ENCODE data around the gene TMEM167B. TPM values are rescaled to one million over a fixed set of nuclear protein-coding genes. Genes with fewer than 3 reads are reported as not detected.

The TMEM167B gene
- total RNA-seq, 1 donor from 2014 or later = 20.1 TPM

GRCh38 chr1:109060707-109061106, 29.9 kb upstream of the TMEM167B start:
- no peak overlapping the region for H3K4me3 ChIP-seq (ENCODE audit: low read depth, low read length)
- DNase-seq (ENCODE audit: low read depth) = no peak
- H3K27me3 ChIP-seq (ENCODE audit: control insufficient read depth, insufficient read depth, low read length) = no peaks in the 10 kb centered on the region
- no peaks in the 10 kb centered on the region for H3K36me3 ChIP-seq (ENCODE audit: control insufficient read depth, insufficient read depth, low read length)
- no peak for TF ChIP-seq CTCF (IDR thresholded peaks at IDR 0.05; ENCODE audit: insufficient read depth, low read length, poor library complexity, severe bottlenecking)

- no peak for DNase-seq (ENCODE audit: low read depth)
- TF ChIP-seq CTCF (IDR thresholded peaks at IDR 0.05; ENCODE audit: insufficient read depth, low read length, poor library complexity, severe bottlenecking) = no peak
- Histone ChIP-seq H3K36me3 (ENCODE audit: control insufficient read depth, insufficient read depth, low read length) (no peaks in the 10 kb centered on the region), H3K27me3 (ENCODE audit: control insufficient read depth, insufficient read depth, low read length) (no peaks in the 10 kb centered on the region), H3K4me3 (ENCODE audit: low read depth, low read length) (no peak overlapping the region)
Measured at GRCh38 chr1:109061183-109061582, 29.4 kb upstream of the TMEM167B start.

GRCh38 chr1:109065137-109065536, 25.4 kb upstream of the TMEM167B start:
- Histone ChIP-seq H3K27me3 (ENCODE audit: control insufficient read depth, insufficient read depth, low read length) (no peaks in the 10 kb centered on the region), H3K36me3 (ENCODE audit: control insufficient read depth, insufficient read depth, low read length) (no peaks in the 10 kb centered on the region), H3K4me3 (ENCODE audit: low read depth, low read length) (no peak overlapping the region)
- no peak for TF ChIP-seq CTCF (IDR thresholded peaks at IDR 0.05; ENCODE audit: insufficient read depth, low read length, poor library complexity, severe bottlenecking)
- no peak for DNase-seq (ENCODE audit: low read depth)

- TF ChIP-seq CTCF (IDR thresholded peaks at IDR 0.05; ENCODE audit: insufficient read depth, low read length, poor library complexity, severe bottlenecking) = no peak
- Histone ChIP-seq H3K4me3 (ENCODE audit: low read depth, low read length) (no peak overlapping the region), H3K36me3 (ENCODE audit: control insufficient read depth, insufficient read depth, low read length) (no peaks in the 10 kb centered on the region), H3K27me3 (ENCODE audit: control insufficient read depth, insufficient read depth, low read length) (no peaks in the 10 kb centered on the region)
- DNase-seq (ENCODE audit: low read depth) = no peak
Measured at GRCh38 chr1:109067883-109068282, 22.7 kb upstream of the TMEM167B start.

- no peak overlapping the region for H3K4me3 ChIP-seq (ENCODE audit: low read depth, low read length)
- no peaks in the 10 kb centered on the region for H3K36me3 ChIP-seq (ENCODE audit: control insufficient read depth, insufficient read depth, low read length)
- DNase-seq (ENCODE audit: low read depth) = no peak
- no peak for TF ChIP-seq CTCF (IDR thresholded peaks at IDR 0.05; ENCODE audit: insufficient read depth, low read length, poor library complexity, severe bottlenecking)
- no peaks in the 10 kb centered on the region for H3K27me3 ChIP-seq (ENCODE audit: control insufficient read depth, insufficient read depth, low read length)
Measured at GRCh38 chr1:109069294-109069693, 21.3 kb upstream of the TMEM167B start.
